GM18873 (cell line): ENCODE results near the gene SRGAP3.

Experiments used
- ATAC-seq: cut with Tn5 transposase; IDR thresholded peaks from one replicate; pipeline ENCODE4 v1.9.1; 2021; ENCODE audit warnings: mild to moderate bottlenecking, moderate library complexity, moderate number of reproducible peaks; ENCODE audit not compliant: unreplicated experiment, low FRiP score

The SRGAP3 gene

DNA sequence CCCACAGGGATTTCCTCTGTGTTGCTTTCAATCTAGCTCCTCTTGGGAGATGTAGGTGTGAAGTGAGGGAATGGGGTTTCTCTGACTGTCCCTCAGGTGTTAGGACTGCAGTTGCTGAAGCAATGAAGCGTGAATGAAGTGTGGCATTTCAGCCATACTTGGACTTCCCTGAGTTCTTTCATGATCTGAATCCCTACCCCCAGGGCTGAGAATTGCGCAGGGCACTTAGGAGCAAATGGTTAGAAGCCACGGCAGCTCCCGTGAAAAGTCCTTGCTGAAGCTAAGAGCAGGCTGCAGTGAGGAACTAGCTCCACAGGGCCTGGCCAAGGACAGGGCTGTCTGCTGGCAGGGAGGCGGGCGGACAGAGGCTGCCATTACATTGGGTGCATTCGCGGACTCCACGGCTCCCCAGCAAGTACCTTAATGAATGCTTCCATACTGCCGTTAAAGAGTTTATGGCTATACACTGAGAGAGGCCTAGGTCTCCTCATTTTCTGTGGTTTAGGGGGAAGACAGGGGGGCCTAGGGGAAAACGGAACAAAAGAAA, 217.1 kb downstream of the SRGAP3 start:
- no peak for ATAC-seq

DNA sequence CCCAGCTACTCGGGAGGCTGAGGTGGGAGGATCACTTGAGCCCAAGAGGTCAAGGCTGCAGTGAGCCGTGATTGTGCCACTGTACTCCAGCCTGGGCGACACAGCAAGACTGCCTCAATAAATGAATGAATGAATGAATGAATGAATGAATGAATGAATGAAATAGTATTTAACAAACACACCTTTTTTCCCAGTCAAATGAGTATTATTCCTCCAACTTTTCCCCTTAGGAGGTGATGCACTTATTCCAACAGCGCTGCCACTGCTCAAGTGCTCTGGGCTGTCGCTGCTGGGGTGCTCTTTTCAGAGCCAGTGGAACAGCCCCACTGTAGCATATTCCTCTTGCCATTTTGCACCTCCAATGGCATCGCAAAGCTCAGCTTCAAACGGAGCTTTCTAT, 219.4 kb downstream of the SRGAP3 start:
- ATAC-seq, result no peak

- no peak for ATAC-seq
Measured at GRCh38 chr3:9028134-9028533, 221.3 kb downstream of the SRGAP3 start.

- ATAC-seq, result no peak
Measured at GRCh38 chr3:9026320-9027045, 223.0 kb downstream of the SRGAP3 start.

DNA sequence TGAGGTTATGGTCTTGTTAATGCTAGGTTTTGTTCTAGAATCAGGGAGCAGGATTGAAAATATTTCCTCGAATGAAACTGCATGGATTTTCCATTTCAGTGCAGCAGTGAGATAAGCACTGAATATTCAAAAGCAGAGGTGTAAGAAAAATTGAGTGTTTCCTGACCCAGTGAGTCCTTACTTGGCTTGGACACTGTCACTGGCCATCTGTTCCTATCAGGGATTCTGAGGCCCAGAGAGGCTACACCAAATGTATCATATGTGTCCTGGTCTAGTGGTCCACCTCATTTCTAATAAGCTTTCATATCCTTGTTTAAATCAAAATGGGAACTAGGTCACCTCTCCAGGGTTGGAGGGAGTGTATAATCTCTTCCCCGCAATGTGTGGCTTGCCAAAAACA, 225.1 kb downstream of the SRGAP3 start:
- no peak for ATAC-seq

DNA sequence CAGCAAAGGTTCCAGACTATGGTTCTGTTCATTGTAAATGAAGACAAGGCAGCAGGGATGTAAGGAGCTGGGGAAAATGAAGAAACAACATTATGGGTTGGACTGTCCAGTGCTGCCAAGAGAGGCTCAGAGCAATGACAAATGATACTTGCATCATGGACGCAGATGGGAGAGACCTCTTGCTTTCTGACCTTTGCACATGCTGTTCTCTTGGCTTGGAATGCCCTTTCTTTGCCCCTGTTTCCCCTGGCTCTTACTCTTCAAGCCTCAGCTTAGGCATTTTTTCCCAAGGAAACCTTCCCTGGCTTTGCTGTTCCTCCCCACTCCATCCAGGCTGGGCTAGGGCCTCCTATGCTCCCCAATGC, 226.2 kb downstream of the SRGAP3 start:
- ATAC-seq, result no peak

DNA sequence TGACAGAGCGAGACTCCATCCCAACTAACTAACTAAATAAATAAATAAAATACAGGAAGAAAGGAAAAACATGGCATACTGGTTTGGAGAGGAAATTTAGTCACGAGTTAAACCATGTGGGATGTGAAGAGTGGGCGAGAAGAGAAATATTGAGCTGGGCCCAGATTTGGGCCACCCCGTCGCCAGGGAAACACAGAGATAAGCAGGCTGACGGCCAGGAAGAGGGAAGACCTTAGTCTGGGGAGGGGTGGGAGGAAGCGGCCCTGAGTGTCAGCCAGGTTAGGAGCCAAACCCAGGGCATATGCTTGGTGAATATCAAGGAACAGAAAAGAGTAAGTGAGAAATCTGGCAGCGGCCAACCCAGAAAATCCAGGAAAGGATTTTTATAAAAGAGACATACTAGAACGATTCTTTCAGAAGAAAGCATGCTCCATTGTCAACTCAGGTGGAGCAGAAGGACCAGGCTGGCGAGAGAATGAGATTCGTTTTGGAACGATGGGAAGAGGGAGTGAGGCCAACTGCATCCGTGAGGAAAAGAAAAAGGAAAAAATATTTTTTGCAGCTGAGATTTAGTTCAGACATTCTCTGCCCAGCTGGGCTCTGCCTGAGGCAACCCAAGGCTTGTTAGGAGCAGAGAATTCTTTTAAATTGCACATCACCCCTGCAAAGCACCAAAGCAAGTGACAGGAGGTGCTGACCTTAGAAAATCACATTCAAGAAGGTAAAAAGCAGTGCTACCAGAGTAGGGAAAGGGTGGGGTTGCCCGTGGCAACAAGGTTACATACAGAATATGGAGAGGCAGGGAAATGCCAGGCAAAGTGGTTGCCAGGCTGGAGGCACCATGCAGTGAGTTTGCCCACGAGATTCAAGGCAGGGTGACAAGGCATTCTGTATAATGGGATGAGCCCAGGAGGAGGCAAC, 226.9 kb downstream of the SRGAP3 start:
- no peak for ATAC-seq

- no peak for ATAC-seq
Measured at GRCh38 chr3:9021271-9022009, 228.0 kb downstream of the SRGAP3 start.

GRCh38 chr3:9020426-9020825, 229.0 kb downstream of the SRGAP3 start:
- ATAC-seq, result no peak

DNA sequence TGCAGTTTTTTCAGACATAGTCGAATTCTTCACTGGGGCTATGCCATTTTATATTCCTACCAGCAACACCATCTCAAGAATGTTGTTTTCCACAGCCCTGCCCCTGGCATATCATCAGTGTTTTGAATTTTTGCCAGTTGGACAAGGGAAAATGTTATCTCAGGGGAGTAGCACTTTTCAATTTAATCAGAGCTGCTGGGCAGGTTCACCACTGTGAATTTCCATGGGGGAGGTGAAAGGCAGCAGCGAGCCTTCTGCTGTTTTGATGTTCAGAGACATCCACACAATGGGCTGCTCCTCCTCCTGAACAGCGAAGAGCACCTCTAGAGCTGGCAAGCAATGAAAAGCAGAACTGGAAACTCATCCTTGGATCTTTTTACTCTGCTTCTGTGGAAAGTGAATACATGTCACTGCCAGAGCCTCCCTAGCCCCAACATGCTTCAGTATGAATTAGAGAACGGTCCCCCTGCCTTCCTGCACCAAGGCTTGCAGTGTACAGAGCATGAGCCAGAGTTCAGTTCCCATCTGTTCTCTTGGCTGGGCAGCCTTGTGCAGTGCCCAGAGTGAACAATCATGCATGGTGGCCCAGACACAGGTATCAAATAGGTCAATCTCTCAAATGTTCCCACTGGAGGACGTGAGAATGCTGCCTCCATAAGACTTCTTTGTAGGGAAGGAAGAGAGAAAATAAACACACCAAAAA, 230.0 kb downstream of the SRGAP3 start:
- no peak for ATAC-seq

- no peak for ATAC-seq
Measured at GRCh38 chr3:9015250-9015649, 234.2 kb downstream of the SRGAP3 start.

- no peak for ATAC-seq
Measured at GRCh38 chr3:9013782-9014563, 235.5 kb downstream of the SRGAP3 start.

GRCh38 chr3:9012521-9012920, 236.9 kb downstream of the SRGAP3 start:
- ATAC-seq, result no peak

- ATAC-seq, result no peak
Measured at GRCh38 chr3:9009976-9010545, 239.4 kb downstream of the SRGAP3 start.

GRCh38 chr3:9008550-9009255, 240.7 kb downstream of the SRGAP3 start:
- ATAC-seq, result no peak

GRCh38 chr3:9007928-9008327, 241.5 kb downstream of the SRGAP3 start:
- ATAC-seq, result no peak

- ATAC-seq, result no peak
Measured at GRCh38 chr3:9007213-9007612, 242.2 kb downstream of the SRGAP3 start.

DNA sequence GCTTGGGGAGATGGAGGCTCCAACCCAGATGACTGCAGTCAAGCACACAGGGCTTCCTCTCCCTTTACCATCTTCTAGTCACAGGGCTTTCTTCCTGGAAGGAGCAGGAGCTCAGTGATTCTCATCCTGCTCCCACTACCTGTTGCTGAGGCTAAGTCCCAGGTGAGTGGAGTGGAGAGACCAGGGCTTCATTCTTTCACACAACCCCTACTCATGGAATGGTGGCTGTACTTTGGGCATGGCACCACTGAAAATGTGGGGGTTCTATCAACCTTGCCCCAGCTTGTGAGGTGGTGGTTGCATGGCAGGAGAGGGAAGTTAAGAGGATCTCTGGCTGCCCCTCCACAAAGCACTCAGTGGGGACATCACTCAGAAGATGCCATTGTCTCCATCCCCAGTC, 249.4 kb downstream of the SRGAP3 start:
- no peak for ATAC-seq

- no peak for ATAC-seq
Measured at GRCh38 chr3:8997151-8997550, 252.3 kb downstream of the SRGAP3 start.
